Transverse colon (tissue), 3 donors: ENCODE data around the gene DICER1.

Experiments
- CTCF ChIP-seq, 5 experiments: fragments of 200-600 bp in 3 of 5; fragments of 450-650 bp in 2 of 5; sonication (generic) in 3 of 5; IDR thresholded peaks; 1 replicate in 2 of 5; 2 replicates in 3 of 5; pipeline ENCODE4 v1.5.1; 2016 to 2017; ENCODE audit warnings: antibody characterized with exemption in 5 of 5, inconsistent platforms in 3 of 5, mild to moderate bottlenecking in 2 of 5, moderate library complexity in 1 of 5
- POLR2A ChIP-seq: fragments of 450-650 bp; IDR thresholded peaks from one replicate; pipeline ENCODE4 v1.6.1; 2016; ENCODE audit warnings: antibody characterized with exemption, mild to moderate bottlenecking, moderate library complexity

- TF ChIP-seq POLR2A: no peak
- TF ChIP-seq CTCF (IDR thresholded peaks at IDR 0.05): no peak
Observed at GRCh38 chr14:95174184-95174792, 17.0 kb upstream of the DICER1 start.
